Measurements from ENCODE around the gene ATP2B2.

Gene ATP2B2

DNA sequence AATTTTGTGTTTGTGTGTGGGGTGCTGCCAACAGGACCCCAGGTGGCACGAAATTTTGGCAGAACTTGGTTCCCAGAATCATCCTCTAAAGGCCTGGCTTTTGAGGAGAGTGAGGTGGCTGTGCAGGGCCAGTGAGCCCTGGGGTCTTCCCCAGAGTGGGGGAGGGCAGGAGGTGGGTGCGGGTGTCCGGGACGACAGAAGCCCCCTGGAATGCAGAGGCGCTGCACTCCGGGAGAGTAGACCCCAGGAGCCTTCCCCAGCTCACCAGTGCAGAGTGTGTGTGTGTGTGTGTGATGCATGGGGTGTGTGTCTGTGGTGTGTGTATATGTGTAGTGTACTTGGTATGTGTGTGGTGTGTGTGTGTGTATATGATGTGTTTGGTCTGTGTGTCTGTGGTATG is 140.1 kb downstream of the ATP2B2 start:
- Histone ChIP-seq H3K27me3 (ENCODE audit: control insufficient read depth, insufficient read depth, low read length) (no peaks in the 10 kb centered on the region), H3K9me3 (ENCODE audit: control insufficient read depth, insufficient read depth, low read length) (no peaks in the 10 kb centered on the region), H3K9ac (ENCODE audit: low read depth, low read length) (no peak overlapping the region), H3K4me1 (ENCODE audit: control insufficient read depth, insufficient read depth, low read length) (peaks cover 3% of the 10 kb centered on the region), H3K4me3 (ENCODE audit: low read depth, low read length) (no peak overlapping the region), H3K36me3 (ENCODE audit: control insufficient read depth, insufficient read depth, low read length) (no peaks in the 10 kb centered on the region)

DNA sequence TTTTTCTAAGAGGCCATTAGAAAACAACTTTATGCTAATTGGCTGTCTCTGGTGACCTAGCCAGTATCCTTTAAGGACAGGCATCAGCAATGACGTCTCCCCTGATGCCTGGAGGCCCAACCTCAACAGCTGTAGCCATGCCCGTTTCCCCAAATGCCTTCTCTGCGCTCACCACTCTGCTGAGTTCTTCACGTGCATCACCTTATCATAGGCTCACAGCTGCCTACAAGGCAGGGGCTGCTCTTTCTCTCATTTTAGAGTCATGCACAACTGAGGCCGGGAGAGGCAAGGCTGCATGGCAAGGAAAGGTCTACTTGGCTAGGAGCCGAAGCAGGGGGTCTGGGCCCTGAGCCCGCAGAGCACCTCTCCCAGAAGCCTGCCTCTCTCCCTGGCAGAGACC is 140.6 kb downstream of the ATP2B2 start:
- Histone ChIP-seq H3K36me3 (ENCODE audit: control insufficient read depth, insufficient read depth, low read length) (no peaks in the 10 kb centered on the region), H3K9ac (ENCODE audit: low read depth, low read length) (no peak overlapping the region), H3K9me3 (ENCODE audit: control insufficient read depth, insufficient read depth, low read length) (no peaks in the 10 kb centered on the region), H3K4me3 (ENCODE audit: low read depth, low read length) (no peak overlapping the region), H3K4me1 (ENCODE audit: control insufficient read depth, insufficient read depth, low read length) (peaks cover 3% of the 10 kb centered on the region), H3K27me3 (ENCODE audit: control insufficient read depth, insufficient read depth, low read length) (no peaks in the 10 kb centered on the region)

DNA sequence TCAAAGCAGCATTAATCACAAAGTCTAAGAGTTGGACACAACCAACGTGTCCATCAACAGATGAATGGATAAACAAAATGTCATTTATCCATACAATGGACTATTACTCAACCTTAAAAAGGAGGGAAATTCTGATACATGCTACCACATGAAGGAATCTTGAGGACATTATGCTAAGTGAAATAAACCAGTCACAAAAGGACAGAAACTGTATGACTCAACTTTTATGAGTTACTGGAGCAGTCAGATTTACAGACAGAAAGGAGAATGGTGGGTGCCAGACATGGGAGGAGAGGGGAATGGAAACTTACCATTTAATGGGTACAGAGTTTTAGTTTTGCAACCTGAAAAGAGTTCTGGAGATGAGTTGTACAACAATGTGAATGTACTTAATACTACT is 141.5 kb downstream of the ATP2B2 start:
- Histone ChIP-seq H3K4me3 (ENCODE audit: low read depth, low read length) (no peak overlapping the region), H3K36me3 (ENCODE audit: control insufficient read depth, insufficient read depth, low read length) (no peaks in the 10 kb centered on the region), H3K9ac (ENCODE audit: low read depth, low read length) (no peak overlapping the region), H3K27me3 (ENCODE audit: control insufficient read depth, insufficient read depth, low read length) (no peaks in the 10 kb centered on the region), H3K9me3 (ENCODE audit: control insufficient read depth, insufficient read depth, low read length) (no peaks in the 10 kb centered on the region), H3K4me1 (ENCODE audit: control insufficient read depth, insufficient read depth, low read length) (peaks cover 3% of the 10 kb centered on the region)

DNA sequence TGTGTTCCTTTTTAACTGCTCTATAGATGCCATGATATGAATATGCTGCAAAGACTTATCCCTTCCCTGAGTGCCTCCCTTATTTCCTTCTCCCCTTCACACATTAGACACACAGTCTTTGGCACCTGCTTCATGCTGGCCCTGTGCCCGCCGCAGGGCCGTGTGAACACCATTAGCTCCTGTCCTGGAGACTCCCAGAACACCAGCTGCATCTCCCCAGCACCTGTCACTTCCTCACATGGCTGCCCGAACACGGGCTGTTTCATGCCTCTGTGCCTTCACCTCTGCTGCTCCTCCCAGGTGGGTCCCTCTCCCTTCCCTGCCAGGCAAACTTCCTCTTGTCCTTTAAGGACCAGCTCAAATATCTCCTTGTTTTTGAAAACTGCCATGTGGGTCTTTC is 144.0 kb downstream of the ATP2B2 start:
- H3K9me3 ChIP-seq (ENCODE audit: control insufficient read depth, insufficient read depth, low read length) = no peaks in the 10 kb centered on the region
- no peak overlapping the region for H3K9ac ChIP-seq (ENCODE audit: low read depth, low read length)
- H3K36me3 ChIP-seq (ENCODE audit: control insufficient read depth, insufficient read depth, low read length) = no peaks in the 10 kb centered on the region
- H3K4me1 ChIP-seq (ENCODE audit: control insufficient read depth, insufficient read depth, low read length) = no peaks in the 10 kb centered on the region
- H3K27me3 ChIP-seq (ENCODE audit: control insufficient read depth, insufficient read depth, low read length) = no peaks in the 10 kb centered on the region
- no peak overlapping the region for H3K4me3 ChIP-seq (ENCODE audit: low read depth, low read length)

DNA sequence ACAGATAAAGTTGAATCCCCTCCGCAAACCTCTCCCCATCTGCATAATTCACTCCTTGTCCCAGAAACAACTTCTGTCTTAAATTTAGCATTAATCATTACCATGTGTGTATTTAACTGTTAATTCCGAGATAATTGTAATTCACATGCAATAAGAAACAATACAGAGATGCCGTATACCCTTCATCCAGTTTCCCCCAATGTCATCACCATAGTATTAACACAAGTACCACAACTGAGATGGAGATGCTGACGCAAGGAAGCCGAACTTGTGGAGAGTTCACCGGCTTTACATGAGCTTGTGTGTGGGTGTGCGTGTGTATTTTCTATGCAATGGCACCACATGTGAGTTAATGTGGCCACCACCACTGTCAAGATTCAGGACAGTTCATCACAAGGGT is 144.9 kb downstream of the ATP2B2 start:
- no peak overlapping the region for H3K9ac ChIP-seq (ENCODE audit: low read depth, low read length)
- no peaks in the 10 kb centered on the region for H3K9me3 ChIP-seq (ENCODE audit: control insufficient read depth, insufficient read depth, low read length)
- H3K4me3 ChIP-seq (ENCODE audit: low read depth, low read length) = no peak overlapping the region
- no peaks in the 10 kb centered on the region for H3K4me1 ChIP-seq (ENCODE audit: control insufficient read depth, insufficient read depth, low read length)
- no peaks in the 10 kb centered on the region for H3K36me3 ChIP-seq (ENCODE audit: control insufficient read depth, insufficient read depth, low read length)
- no peaks in the 10 kb centered on the region for H3K27me3 ChIP-seq (ENCODE audit: control insufficient read depth, insufficient read depth, low read length)

DNA sequence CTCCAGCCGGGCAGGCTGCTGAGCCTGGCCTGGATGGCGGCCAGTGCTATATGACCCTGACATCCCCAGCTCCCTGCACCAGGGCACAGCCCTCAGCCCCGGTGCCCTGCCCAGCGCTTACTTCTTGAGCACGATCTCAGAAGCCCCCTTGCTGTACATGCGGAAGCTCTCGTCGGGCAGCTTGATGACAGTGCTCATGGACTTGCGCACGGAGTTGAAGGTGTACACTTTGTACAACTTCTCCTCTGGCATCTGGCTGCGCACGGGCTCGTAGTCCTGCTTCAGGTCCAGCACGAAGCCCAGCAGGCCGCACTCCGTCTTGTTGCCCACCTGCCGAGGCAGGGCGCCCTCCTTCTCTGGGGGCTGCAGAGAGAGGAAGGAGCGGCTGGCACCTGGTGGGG is 145.6 kb downstream of the ATP2B2 start:
- H3K4me1 ChIP-seq (ENCODE audit: control insufficient read depth, insufficient read depth, low read length) = no peaks in the 10 kb centered on the region
- no peak overlapping the region for H3K9ac ChIP-seq (ENCODE audit: low read depth, low read length)
- H3K36me3 ChIP-seq (ENCODE audit: control insufficient read depth, insufficient read depth, low read length) = no peaks in the 10 kb centered on the region
- H3K9me3 ChIP-seq (ENCODE audit: control insufficient read depth, insufficient read depth, low read length) = no peaks in the 10 kb centered on the region
- H3K27me3 ChIP-seq (ENCODE audit: control insufficient read depth, insufficient read depth, low read length) = no peaks in the 10 kb centered on the region
- no peak overlapping the region for H3K4me3 ChIP-seq (ENCODE audit: low read depth, low read length)

DNA sequence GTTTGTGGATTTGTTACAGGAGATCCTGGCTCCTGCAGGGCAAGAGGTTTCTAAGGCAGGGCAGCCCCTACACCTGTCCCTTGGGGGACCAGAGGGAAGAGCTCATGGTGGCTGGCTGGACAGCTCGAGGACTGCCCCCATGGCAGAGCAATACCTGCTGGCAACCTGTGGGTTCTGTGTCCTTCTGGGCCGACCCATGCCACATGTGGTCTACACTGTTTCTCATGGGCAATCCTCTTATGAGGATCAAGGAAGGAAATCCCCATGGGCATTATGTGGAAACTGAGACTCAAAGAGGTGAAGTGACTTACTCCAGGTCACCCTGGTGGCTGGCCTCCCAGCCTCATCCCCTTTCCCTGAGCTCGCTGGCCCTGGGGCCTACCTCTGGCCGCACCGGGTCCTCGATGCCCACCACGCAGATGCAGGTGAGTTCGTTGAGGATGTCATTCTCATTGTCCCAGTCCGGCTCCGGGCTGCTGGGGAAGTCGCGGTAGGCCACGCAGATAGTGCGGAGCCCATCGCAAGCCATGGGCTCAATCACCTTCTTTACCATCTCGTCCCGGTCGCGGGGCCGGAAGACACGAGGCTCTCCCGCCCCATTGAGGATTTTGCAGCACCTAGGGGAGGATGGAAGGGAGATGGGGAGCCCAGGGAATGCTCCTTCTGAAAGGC is 146.9 kb downstream of the ATP2B2 start:
- H3K36me3 ChIP-seq (ENCODE audit: control insufficient read depth, insufficient read depth, low read length) = no peaks in the 10 kb centered on the region
- no peaks in the 10 kb centered on the region for H3K27me3 ChIP-seq (ENCODE audit: control insufficient read depth, insufficient read depth, low read length)
- H3K9ac ChIP-seq (ENCODE audit: low read depth, low read length) = no peak overlapping the region
- no peaks in the 10 kb centered on the region for H3K9me3 ChIP-seq (ENCODE audit: control insufficient read depth, insufficient read depth, low read length)
- no peak overlapping the region for H3K4me3 ChIP-seq (ENCODE audit: low read depth, low read length)
- H3K4me1 ChIP-seq (ENCODE audit: control insufficient read depth, insufficient read depth, low read length) = no peaks in the 10 kb centered on the region

DNA sequence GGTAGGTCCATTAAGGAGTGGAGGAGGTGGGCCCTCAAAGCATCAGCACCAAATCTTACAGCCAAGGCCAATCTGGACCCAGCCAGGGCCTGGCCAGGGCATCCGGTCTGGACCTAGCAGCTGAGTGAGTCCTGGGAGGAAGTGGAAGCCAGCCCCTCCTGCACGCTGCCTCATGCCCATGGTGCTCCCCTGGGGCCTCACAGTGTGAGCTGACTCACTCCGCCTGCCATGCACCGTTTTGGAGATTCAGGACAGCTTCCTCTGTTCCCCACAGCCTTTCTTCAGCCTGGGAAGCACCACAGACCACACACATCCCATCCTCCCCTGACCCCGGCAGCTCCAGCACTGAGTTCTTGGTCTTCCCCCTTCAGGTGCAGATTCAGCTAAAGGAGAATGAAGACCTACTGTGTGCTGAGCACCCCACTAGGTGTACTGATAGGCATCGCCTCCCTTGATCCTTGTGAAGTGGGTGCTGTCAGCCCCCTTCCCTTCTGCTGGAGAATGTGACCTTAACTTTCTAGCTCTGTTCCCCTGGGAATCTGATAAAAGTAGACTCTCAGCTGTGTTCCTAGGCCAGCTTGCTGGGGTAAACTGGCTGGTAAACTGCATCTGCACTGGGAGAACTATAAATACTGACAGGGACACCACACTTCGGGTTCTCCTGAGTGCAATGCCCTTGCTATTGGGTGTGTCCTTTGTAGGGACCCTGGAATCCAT is 147.6 kb downstream of the ATP2B2 start:
- Histone ChIP-seq H3K36me3 (ENCODE audit: control insufficient read depth, insufficient read depth, low read length) (no peaks in the 10 kb centered on the region), H3K27me3 (ENCODE audit: control insufficient read depth, insufficient read depth, low read length) (no peaks in the 10 kb centered on the region), H3K9me3 (ENCODE audit: control insufficient read depth, insufficient read depth, low read length) (no peaks in the 10 kb centered on the region), H3K4me1 (ENCODE audit: control insufficient read depth, insufficient read depth, low read length) (no peaks in the 10 kb centered on the region), H3K4me3 (ENCODE audit: low read depth, low read length) (no peak overlapping the region), H3K9ac (ENCODE audit: low read depth, low read length) (no peak overlapping the region)

DNA sequence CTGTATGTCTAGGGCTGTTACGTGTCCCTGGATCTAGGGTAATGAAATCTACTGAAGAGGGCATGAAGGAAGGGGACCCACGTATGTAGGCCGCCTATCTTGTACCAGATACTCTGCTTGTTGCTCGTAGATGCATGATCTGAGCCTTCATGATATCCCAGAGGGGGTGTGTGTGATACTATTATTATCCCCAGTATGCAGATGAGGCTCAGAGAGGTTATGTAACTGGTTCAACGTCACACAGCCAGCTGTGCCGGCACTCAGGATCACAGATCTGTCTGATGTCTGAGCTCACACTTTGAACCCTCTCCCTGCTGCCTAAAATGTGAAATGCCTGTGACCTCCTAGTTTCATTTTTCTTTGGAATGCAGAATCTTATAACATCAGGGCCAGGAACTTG is 148.3 kb downstream of the ATP2B2 start:
- Histone ChIP-seq H3K4me1 (ENCODE audit: control insufficient read depth, insufficient read depth, low read length) (no peaks in the 10 kb centered on the region), H3K27me3 (ENCODE audit: control insufficient read depth, insufficient read depth, low read length) (no peaks in the 10 kb centered on the region), H3K9me3 (ENCODE audit: control insufficient read depth, insufficient read depth, low read length) (no peaks in the 10 kb centered on the region), H3K9ac (ENCODE audit: low read depth, low read length) (no peak overlapping the region), H3K36me3 (ENCODE audit: control insufficient read depth, insufficient read depth, low read length) (no peaks in the 10 kb centered on the region), H3K4me3 (ENCODE audit: low read depth, low read length) (no peak overlapping the region)

DNA sequence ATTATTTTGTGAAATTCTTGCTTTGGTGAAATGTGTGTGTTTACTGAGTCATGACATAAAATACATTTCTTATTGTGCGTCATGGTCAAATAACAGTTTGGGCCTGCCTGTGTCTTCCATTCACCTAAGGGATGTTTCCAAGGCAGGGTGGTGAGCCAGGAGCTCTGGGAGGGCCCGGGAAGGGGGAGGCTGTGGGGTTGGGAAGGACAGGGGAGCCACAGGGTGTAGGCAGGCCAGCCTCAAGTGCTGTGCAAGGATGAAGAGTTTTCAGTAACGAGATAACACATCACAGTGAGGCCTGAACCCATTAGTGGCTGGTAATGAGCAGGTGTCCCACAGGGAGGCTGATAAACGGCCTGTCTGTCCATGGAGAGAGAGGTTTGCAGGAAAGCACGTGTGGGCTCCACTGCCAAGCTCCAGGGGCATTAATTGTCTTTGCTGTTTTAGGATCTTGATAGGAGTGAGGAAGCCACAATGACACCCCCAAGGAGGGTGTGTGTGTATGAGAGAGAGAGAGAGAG is 148.9 kb downstream of the ATP2B2 start:
- Histone ChIP-seq H3K4me1 (ENCODE audit: control insufficient read depth, insufficient read depth, low read length) (no peaks in the 10 kb centered on the region), H3K4me3 (ENCODE audit: low read depth, low read length) (no peak overlapping the region), H3K9me3 (ENCODE audit: control insufficient read depth, insufficient read depth, low read length) (no peaks in the 10 kb centered on the region), H3K27me3 (ENCODE audit: control insufficient read depth, insufficient read depth, low read length) (no peaks in the 10 kb centered on the region), H3K9ac (ENCODE audit: low read depth, low read length) (no peak overlapping the region), H3K36me3 (ENCODE audit: control insufficient read depth, insufficient read depth, low read length) (no peaks in the 10 kb centered on the region)

DNA sequence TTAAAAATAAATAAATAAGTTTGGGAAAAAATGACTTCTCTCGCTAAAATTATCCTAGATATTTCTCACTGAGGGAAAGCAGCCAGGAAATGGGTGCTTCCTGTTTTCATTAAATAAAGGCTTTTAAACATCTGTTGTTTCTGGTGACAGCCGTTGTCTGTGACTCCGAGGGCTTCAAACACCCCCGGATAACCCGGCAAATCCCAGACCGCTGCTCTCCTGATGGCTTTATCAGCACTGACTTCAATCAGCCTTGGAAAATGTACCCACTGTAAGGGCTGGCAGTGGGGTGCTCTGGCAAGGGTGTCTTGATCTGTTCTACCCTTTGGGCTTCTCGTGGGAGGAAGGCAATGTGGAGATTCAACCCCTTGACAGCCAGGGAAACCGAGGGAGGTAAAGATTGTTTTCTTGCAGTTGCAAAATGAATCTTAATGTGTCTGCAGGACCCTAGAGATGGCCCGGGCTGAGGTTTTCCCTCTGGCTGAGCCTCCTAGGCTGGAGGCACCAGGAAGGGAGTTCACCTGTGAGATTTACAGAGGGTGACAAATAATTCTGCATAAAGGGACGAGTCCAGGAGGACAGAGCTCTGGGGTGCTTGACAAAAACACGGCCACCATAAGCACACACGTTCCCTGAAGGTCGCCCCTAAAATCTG is 150.9 kb downstream of the ATP2B2 start:
- no peak overlapping the region for H3K4me3 ChIP-seq (ENCODE audit: low read depth, low read length)
- H3K27me3 ChIP-seq (ENCODE audit: control insufficient read depth, insufficient read depth, low read length) = no peaks in the 10 kb centered on the region
- no peak overlapping the region for H3K9ac ChIP-seq (ENCODE audit: low read depth, low read length)
- H3K4me1 ChIP-seq (ENCODE audit: control insufficient read depth, insufficient read depth, low read length) = no peaks in the 10 kb centered on the region
- no peaks in the 10 kb centered on the region for H3K9me3 ChIP-seq (ENCODE audit: control insufficient read depth, insufficient read depth, low read length)
- no peaks in the 10 kb centered on the region for H3K36me3 ChIP-seq (ENCODE audit: control insufficient read depth, insufficient read depth, low read length)
